ENCODE measurements around the gene RAB38.

RAB38 gene

DNA sequence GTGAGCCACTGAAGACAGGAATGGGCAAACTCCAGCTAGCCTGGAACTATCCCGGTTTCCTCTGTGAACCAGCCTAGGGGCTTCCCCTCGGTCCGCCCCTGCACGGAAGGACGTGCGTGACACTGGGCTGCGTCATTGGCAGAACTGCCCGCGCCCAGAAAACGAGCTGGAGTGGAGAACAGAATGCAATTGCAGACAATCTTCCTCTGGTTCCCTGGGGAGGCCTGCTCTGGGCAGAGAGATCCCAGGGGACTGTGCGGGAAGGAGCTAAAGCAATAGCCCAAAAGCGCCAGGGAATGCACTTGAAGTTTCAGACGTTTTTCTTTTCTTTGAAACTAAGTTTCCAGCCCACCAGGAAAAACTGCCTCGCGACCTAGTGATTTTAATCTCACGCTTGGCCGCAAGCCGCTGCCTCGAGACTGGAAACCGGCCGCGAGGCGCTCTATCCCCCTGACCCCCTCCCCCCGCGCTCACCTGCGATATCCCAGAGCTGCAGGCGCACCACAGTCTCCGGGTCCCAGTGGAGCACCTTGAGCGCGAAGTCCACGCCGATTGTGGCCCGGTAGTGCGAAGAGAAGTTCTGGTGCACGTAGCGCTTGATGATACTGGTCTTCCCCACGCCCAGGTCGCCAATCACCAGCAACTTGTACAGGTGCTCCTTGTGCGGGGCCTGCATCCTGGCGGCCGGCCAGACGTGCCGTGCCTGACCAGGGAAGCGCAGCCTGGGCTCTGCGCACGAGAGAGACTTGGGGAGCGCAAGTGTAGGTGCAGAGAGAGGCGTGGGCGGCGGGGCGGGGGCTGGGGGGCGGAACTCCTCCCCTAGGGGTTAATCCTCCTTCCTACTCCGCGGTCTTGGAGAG is at the start of gene RAB38:
RAB38 (minus strand) TSS at position 735 of the 860 bp plus-strand sequence; CDS start at position 676, 59 bp downstream.
- no peak for DNase-seq

DNA sequence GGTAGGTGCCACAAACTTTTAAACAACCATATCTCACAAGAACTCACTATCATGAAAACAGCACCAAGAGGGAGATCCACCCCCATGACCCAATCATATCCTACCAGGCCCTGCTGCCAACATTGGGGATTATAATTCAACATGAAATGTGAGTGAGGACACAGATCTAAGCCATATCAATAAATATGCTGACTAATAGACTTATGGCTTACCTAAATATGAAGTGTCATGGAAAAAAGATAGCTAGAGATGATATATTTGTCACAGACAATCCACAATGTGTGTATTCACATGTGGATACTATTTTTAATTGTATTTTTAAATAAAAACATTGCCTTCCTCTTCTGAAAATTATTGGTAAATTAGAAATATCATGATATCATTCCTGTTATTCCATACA is 38.2 kb upstream of the RAB38 start:
- DNase-seq: no peak

DNA sequence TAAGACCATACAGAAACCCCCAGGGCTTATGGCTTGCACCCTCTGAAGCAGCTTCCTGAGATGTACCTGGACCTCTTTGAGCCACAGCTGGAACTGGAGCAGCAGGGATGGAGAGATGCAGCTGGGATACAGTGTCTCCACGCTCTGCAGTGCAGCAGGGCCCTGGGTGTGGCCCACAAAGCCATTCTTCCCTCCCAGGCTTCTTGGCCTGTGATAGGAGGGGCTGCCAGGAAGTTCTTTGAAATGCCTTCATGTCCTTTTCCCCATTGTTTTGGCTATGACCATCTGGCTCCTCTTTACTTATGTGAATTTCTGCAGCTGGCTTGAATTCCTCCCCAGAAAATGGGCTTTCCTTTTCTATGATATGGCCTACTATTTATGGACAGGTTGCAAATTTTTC is 37.1 kb upstream of the RAB38 start:
- DNase-seq: no peak

DNA sequence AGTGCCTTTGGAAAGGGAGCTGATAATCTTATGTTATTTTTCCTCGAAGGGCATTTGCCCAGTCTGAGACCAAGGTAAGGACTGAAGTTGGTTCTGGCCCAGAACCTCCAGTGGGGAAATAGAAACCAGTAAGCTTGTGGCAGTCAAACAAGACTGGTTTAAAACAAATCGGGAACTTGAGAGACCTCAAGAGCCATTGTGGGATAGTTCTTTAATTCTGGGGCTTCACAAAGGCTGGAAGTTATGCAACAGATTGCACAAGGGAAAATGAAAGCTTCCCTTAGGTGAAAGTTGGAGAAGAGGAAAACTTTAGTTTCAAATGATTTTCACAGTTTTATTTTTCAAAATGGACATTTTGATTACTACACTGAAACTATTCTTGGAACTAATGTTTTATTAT is 33.5 kb upstream of the RAB38 start:
- no peak for DNase-seq

DNA sequence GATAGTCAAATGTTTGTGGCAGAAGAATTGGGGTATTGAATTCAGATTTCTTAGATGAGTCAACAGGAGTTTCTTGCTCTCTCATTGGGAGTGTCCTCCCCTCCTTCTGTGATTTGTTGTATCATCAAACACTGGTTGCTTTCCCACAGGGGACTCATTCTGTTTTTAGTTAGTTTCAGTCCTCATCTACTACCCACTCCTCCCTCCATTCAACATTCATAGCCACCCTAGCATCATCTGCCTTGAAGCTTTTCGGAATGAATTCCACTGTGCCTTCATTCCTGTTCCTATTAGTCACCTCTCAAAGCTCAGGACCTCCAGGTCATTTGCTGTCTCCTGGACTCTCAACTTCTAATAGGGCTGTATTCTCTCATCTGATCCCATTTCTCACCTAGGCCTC is 31.5 kb upstream of the RAB38 start:
- no peak for DNase-seq

DNA sequence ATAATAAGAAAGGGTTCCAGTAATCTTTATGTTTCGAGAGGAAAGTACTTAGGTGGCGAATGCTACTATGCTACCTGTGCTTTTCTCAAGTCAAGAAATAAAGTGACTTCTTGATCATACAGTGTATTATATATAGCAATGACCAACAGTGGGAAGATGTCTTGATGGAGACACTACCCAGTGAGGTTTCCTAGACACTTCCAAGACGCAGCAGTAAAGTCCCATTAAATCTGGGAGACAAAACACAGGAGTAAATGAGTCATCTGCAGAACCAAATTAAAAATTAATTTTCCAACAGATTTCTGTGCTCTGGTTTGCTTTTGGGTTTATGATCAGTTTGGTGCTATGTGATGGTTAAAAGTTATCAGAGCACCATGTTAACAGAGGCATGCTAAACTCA is 29.1 kb upstream of the RAB38 start:
- DNase-seq: no peak

DNA sequence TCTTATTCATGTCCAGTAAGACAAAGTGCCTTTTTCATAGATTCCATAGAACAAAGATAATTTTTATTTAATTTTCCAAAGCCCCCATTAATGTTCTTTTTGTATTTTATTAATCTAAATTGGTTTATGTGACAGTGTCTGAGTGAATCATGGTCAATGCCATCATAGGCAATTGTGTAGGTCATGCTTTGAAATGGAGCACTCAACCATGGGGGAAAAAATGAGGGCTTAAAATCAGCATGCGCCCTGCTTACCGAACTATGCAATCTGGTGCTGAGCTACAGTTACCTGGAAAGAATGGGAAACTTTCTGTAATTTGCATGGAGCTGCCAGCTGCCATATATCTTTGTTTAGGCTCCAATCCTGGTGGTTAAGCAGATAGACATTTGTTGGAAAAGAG is 28.4 kb upstream of the RAB38 start:
- no peak for DNase-seq

DNA sequence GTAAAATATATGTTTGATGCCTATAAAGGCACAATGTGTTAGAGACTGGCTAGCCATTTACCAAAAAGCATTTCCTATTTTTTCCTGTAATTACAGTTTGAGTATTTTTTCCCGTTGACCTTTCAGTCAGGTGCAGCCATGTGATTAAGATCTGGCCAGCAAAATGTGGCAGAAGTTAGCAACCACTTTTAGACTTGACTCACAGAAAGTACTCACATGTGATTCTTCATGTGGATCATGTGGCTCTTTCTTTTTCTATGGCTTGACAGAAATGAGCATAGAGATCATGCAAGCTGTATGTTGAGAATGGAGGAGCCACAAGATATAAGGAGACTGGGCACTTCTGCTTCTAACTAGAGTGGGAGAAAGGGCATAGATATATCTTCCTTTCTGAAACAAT is 27.3 kb upstream of the RAB38 start:
- no peak for DNase-seq

DNA sequence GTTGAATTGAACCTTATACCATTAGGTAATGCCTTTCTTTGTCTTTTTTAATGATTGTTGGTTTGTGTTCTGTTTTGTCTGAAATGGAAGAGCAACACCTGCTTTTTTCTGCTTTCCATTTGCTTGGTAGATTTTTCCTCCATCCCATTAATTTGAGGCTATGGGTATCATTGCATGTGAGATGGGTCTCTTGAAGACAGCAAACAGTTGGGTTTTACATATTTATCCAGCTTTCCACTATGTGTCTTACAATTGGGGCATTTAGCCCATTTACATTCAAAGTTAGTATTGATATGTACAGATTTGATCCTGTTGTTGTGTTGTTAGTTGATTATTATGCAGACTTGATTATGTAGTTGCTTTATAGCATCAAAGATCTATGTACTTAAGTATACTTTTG is 21.1 kb upstream of the RAB38 start:
- no peak for DNase-seq

DNA sequence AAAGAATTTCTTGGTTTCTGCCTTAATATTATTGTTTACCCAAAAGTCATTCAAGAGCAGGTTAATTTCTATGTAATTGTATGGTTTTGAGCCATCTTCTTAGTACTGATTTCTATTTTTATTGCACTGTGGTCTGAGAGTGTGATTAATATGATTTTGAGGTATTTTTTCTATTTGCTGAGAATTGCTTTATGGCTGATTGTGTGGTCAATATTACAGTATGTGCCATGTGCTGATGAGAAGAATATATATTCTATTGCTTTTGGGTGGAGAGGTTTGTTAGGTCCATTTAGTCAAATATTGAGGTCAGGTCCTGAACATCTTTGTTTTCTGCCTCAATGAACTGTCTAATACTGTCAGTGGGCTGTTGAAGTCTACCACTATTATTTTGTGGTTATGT is 20.7 kb upstream of the RAB38 start:
- DNase-seq: no peak

DNA sequence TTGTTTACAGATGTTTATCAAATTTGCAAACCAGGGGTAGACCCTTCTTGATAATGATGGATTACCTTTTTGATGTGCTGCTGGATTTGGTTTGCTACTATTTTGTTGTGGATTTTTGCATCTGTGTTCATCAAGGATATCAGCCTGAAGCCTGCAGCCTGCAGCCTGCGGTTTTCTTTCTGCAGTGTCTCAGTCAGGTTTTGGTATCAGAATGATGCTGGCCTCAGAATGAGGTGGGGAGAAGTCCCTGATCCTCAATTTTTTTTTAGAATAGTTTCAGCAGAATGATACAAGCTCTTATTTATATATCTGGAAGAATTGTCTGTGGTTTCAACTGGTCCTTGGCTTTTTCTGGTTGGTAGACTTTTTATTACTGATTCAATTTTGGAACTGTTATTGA is 19.7 kb upstream of the RAB38 start:
- DNase-seq: no peak

DNA sequence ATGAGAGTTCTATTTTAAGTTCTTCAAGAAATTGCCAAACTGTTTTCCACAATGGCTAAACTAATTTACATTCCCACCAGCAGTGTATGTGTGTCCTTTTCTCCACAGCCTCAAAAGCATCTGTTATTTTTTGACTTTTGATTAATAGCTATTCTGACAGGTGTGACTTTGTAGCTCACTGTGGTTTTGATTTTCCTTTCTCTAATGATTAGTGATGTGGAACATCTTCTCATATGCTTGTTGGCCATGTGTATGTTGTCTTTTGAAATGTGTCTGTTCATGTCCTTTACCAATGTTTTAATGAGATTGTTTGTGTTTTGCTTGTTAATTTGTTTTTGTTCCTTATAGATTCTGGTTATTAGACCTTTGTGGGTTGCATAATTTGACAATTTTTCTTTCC is 18.0 kb upstream of the RAB38 start:
- no peak for DNase-seq

DNA sequence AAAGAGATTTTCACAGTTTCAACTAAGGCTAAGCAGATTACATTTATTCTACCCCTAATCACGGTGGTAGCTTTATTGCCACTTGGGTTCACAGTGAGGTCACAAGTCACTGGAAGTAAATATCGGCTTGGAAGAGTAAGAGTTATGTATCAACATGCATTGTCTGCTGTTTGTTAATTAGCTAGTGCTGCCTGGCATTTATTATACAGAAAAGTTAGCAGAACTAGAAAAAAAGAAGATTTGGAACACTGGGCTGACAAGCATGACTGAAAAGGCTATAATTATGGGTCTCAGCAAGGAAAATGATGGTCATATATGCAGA is 13.7 kb upstream of the RAB38 start:
- no peak for DNase-seq

DNA sequence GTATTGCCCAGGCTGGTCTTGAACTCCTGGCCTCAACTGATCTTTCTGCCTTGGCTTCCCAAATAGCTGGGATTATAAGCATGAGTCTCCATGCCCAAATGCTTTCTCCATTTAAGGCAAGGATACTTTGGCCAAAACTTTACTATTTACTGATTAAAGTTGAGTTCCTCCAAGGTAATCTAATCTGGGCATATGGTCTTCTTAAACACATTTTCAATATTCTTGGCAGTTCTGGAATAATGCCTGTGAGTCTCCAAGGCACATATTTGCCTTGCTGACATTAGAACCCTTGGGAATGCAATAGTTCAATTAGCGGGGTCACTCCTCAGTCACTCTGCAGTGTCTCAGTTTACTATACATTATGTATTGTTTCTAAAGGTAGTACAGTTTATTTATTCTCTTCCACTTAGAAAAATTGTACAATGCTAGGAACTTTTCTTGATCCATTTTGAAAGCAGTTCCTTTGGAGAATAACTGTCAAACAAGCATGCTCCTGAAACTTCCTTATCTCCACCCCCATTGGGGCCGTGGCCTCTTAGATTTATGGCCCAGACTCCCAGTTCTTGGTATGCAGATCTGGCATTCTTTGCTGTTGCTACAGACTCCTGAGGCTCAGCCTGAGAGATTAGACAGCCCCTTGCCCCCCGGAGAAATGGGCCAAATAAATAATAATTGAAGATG is 13.1 kb upstream of the RAB38 start:
- no peak for DNase-seq

DNA sequence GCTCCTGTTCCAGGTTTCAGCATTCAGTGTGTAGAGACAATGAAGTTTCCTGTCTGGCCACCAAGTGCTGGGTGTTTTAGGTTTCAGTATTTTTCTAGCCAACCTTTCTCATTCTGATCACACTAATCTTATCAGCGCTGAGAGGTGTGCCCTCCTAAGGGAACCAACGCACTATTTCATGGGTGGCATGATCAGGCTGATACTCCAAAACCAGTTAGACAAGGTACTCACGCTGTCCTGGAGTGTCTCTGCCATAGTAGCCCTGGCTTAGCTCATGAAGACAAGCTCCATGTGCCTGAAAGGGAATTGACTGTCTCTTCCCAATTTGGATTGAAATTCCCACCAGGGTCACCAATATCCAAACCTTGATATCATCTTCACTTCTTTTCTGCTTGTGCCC is 8.0 kb upstream of the RAB38 start:
- DNase-seq: no peak

DNA sequence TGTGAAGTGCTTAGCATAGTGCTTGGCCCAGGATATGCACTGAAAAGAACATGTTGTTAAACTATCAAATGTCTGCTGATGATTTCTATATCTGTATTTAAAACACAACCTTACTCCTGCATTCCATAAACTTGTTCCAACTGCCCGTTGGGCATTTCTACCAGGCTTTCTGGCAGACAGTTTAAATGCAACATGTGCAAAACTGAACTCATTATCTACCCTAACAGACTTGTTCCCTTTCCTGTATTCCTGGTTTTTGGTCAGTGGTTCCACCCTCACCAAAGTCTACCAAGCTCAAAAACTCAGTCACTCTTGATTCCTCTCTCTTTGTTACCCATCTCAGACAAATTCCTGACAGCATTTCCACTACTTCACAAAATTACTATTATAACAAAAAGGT is 6.5 kb upstream of the RAB38 start:
- DNase-seq: no peak

DNA sequence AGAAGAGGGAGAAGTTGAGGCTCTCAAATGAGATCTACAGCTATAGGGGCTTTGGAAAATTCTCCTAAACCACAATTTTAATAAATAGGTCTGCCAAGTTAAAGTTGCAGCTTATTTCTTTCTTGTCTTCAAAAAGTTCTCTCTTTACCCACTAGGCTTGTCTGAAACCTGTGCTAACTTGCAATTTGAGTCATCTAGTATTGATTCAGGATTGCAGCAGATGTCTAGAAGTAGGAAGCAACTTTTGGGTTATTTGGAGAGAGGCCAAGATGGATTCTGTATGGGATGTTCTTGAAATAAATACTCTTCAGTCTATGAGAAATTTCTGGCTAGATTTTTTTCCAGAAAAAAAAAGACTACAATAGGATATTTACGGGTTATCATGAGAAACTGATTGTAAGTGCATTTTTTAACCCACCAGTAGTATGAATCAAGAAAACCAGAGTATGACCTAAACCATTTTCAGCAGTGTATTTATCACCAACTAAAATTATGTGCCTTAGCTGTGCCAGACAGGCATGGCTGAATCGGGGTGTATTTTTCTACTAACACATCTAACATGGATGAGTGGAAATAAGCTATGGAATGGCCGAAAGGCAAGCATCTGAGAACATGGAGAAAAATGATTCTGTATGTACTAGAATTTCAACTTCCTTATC is 4.9 kb upstream of the RAB38 start:
- no peak for DNase-seq

DNA sequence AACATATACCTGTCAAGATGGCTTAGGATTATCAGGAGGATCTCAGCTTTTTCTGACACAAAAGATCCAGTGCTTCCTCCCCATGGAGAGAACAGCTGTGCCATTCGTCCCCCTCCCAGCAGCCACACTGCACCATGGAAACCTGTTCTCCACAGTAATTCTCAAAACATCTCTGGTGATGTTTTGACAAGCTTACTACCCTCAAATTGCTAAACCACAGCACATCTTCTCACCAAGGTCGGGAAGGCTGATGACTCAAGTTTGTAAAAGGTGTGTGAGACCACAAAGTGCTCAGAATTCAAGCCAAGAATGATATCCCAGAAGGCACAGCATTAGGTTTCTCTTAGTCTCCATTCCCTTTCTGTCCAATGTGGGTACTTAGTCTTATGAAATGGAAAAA is 3.9 kb upstream of the RAB38 start:
- no peak for DNase-seq

DNA sequence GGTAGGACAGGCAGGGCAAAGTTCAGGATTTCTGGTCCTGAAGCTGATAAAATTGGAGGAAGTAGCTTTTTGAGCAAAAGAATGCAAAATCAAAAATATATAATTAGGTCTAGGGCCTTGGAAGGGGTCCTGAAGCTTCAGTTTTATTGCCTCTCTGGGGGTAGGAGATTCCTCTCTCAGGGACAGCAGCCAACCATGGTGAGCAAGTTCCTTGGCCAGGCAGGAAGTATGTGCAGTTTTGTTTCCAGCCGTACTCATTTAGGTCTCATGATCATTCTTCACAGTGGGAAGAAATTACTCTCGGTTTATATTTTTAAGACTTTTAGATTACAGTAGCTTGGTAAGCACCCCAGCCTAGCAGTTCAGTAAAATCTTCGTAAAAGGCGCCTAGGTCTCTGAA is 2.9 kb upstream of the RAB38 start:
- DNase-seq: no peak

DNA sequence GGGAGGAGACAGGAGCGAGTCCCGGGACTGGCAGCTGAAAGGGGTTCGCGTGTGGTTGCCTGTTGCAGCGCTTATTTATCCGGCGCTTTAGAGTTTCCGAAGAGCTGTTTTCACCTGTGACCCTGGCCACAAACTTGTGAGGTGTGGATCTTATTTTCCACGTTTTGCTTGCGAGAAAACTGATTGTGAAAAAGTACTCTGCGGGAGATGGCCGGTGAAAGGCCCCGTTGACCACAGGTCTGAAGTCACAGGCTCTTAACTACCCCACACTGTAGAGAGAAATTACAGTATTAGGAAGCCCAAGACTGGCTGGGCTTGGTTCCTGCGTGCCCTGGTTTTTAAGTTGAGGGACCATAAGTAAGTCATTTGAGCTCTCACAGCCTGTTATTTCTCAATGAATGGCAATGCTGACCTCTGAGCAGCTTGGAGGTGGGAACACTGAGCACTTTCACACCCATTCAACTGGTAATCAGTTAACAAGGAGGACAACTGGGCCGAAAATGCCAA is 379 bp upstream of the RAB38 start:
- no peak for DNase-seq

DNA sequence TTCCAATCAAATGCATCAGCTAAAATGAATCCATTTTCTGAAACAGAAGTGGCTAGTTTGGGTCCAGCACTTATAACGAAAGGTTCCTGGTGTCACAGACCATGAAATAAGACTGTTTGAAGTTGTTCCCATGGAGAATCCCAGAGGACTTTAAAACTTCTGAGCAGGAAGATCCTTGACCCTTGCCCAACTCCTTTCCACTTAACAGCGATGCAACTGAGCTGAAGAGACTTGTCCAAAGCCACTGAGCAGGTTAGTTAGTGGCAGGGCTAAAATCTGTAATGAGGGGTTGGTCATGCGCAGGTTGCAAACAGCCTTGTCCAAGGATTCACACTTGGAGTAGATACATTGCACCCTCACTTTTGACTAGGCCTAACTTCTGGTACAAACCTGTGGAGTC is 1.3 kb downstream of the RAB38 start:
- DNase-seq: no peak

DNA sequence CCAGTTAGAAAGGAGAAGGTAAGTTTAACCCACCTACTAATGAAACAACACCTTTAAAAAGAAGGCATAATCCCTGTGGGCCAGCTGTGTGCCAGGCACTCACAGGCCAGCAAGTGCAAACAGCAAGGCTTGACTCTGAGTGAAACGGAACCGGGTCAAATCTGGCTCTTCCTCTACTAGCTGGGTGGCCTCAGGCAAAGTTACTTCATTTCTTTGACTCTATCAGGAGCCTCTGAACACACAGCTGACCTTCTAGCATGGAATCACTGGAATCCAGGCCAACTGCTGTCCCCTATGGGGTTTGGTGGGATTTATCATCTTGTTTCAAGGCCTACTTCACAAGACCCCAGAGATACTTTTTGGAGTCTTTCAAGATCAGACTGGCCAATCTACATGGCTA is 3.3 kb downstream of the RAB38 start:
- DNase-seq: no peak

DNA sequence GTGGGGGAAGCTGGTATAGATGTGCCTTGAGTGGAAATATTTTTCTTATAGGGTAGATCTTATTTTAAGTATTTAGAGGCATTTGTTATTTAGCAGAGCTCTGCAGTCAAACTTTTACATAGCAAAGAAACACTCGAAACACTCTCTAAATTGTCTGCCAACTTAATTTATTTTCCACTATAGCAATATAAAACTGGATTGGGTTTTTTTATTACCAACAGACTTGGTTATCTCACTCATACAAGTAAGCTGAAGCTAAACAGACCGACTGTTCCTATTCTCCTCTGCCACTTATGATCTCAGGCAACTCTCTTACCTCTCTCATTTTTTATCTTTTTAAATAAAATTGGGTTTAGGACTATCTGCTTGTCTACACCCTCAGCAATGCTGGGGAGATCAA is 4.6 kb downstream of the RAB38 start:
- no peak for DNase-seq

DNA sequence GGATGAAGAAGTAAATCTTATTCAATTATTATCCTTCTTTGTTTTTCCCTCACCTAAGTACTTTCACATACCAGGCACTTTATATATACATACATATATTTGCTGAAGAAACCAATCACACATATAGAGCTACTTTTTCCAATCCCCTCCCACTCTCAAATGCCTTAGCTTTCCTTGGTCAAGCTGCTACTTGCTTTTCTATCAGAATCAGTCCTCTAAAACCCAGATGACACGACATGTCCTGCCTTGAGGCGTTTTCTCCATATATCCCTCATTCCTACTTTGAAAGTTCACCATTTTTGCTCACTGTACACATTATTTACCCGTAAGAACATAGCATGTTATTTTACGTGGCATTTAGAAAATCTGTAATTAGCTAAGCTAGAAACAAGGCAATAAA is 5.4 kb downstream of the RAB38 start:
- DNase-seq: no peak
